Neuronal stem cell (in vitro differentiated cells): ENCODE measurements around the gene FASTKD1.
A peak's percentile ranks its signal among the peaks of the same experiment; 100 is the strongest.
"Not testable (repeated sequence)": the region's sequence is repeated elsewhere in the genome, so short reads cannot be mapped to it uniquely, and the experiment has no call there.

Experiments
- DNase-seq: peaks from one replicate; pipeline ENCODE4 v3.0.0-alpha.2; 2013; ENCODE audit warnings: low spot score
- H2AFZ ChIP-seq: one replicate; pipeline ENCODE4 v1.6.1; 2013; ENCODE audit warnings: mild to moderate bottlenecking, low read length, inconsistent platforms
- H2AK5ac ChIP-seq: 2 replicates; pipeline ENCODE4 v1.6.1; 2013; ENCODE audit warnings: low read depth, mild to moderate bottlenecking, inconsistent platforms, low read length, moderate library complexity, mixed read lengths
- H2BK120ac ChIP-seq: 2 replicates; pipeline ENCODE4 v1.6.1; 2013; ENCODE audit warnings: low read depth, mild to moderate bottlenecking, inconsistent platforms, low read length, moderate library complexity, mixed read lengths
- H2BK12ac ChIP-seq: one replicate; pipeline ENCODE4 v1.6.1; 2013; ENCODE audit warnings: low read length, inconsistent platforms
- H2BK15ac ChIP-seq: 2 replicates; pipeline ENCODE4 v1.6.1; 2013; ENCODE audit warnings: mild to moderate bottlenecking, low read length, inconsistent platforms, mixed read lengths
- H2BK5ac ChIP-seq: one replicate; pipeline ENCODE4 v1.6.1; 2013; ENCODE audit warnings: inconsistent platforms, mild to moderate bottlenecking, low read length, moderate library complexity
- H3K14ac ChIP-seq: one replicate; pipeline ENCODE4 v1.6.1; 2013; ENCODE audit warnings: low read length, inconsistent platforms
- H3K18ac ChIP-seq: 2 replicates; pipeline ENCODE4 v1.6.1; 2013; ENCODE audit warnings: low read length, inconsistent platforms
- H3K23ac ChIP-seq: 2 replicates; pipeline ENCODE4 v1.6.1; 2013; ENCODE audit warnings: low read depth, mild to moderate bottlenecking, mixed read lengths, low read length, inconsistent platforms; ENCODE audit not compliant: poor library complexity
- H3K27ac ChIP-seq: replicated peaks from 3 replicates; pipeline ENCODE4 v1.5.1; 2013; ENCODE audit warnings: low read length, inconsistent platforms
- H3K27me3 ChIP-seq, 3 experiments: 2 replicates each; pipeline ENCODE4 v1.6.1; 2013; ENCODE audit warnings: low read length in 3 of 3, mild to moderate bottlenecking in 2 of 3, inconsistent platforms in 1 of 3, low read depth in 1 of 3, mixed read lengths in 1 of 3, moderate library complexity in 1 of 3; ENCODE audit not compliant: control insufficient read depth in 3 of 3, insufficient read depth in 3 of 3
- H3K36me3 ChIP-seq, 2 donors: replicated peaks in 1 of 2; 2 replicates each; pipeline ENCODE4 v1.6.1; 2013; ENCODE audit warnings: low read length in 2 of 2; ENCODE audit not compliant: control insufficient read depth in 2 of 2, insufficient read depth in 2 of 2
- H3K4ac ChIP-seq: 2 replicates; pipeline ENCODE4 v1.6.1; 2013; ENCODE audit warnings: inconsistent platforms, mild to moderate bottlenecking, low read length, moderate library complexity
- H3K4me1 ChIP-seq, 2 donors: 1 replicate in 1 of 2; 2 replicates in 1 of 2; pipeline ENCODE4 v1.6.1; 2013; ENCODE audit warnings: low read length in 2 of 2, low read depth in 1 of 2; ENCODE audit not compliant: control insufficient read depth in 2 of 2, insufficient read depth in 1 of 2
- H3K4me2 ChIP-seq: one replicate; pipeline ENCODE4 v1.6.1; 2013; ENCODE audit warnings: mild to moderate bottlenecking, low read length, inconsistent platforms; ENCODE audit not compliant: insufficient read depth, poor library complexity, severe bottlenecking
- H3K4me3 ChIP-seq, 2 donors: 2 replicates each; pipeline ENCODE4 v1.5.1; 2013; ENCODE audit warnings: low read length in 2 of 2, mild to moderate bottlenecking in 2 of 2, inconsistent platforms in 1 of 2, moderate library complexity in 1 of 2
- H3K79me1 ChIP-seq: one replicate; pipeline ENCODE4 v1.6.1; 2013; ENCODE audit warnings: low read depth, mild to moderate bottlenecking, inconsistent platforms, low read length, moderate library complexity
- H3K9ac ChIP-seq: one replicate; pipeline ENCODE4 v1.6.1; 2013; ENCODE audit warnings: mild to moderate bottlenecking, low read depth, low read length, inconsistent platforms; ENCODE audit not compliant: poor library complexity
- H3K9me3 ChIP-seq, 2 donors: replicated peaks in 1 of 2; 2 replicates each; pipeline versions ENCODE3 to v1.6.1; 2013; ENCODE audit warnings: low read length in 2 of 2, mild to moderate bottlenecking in 2 of 2, inconsistent platforms in 1 of 2, low read depth in 1 of 2, mixed read lengths in 1 of 2, moderate library complexity in 1 of 2; ENCODE audit not compliant: control insufficient read depth in 2 of 2, insufficient read depth in 1 of 2
- H4K8ac ChIP-seq: one replicate; pipeline ENCODE4 v1.6.1; 2013; ENCODE audit warnings: low read depth, mild to moderate bottlenecking, inconsistent platforms, low read length, moderate library complexity
- H4K91ac ChIP-seq: one replicate; pipeline ENCODE4 v1.6.1; 2013; ENCODE audit warnings: low read length, low read depth, mild to moderate bottlenecking, inconsistent platforms; ENCODE audit not compliant: poor library complexity
- WGBS, 2 donors: extraction: QIAGEN DNeasy Blood & Tissue Kit; methylation state at CpG; one replicate each; pipeline ENCODE4 v1.1.7; 2013; ENCODE audit warnings: missing lambda C conversion rate in 2 of 2, mixed read lengths in 1 of 2; ENCODE audit not compliant: insufficient read length in 2 of 2, insufficient replicate concordance in 1 of 2; ENCODE audit errors: extremely low coverage in 2 of 2; 5-methylcytosine and 5-hydroxymethylcytosine counted together

Gene FASTKD1

GRCh38 chr2:169575264-169575663, 1.6 kb upstream of the FASTKD1 start:
- DNase-seq, H3K4me1 ChIP-seq, H2BK12ac ChIP-seq, H3K9me3 ChIP-seq, H3K18ac ChIP-seq, H2BK5ac ChIP-seq, H3K27me3 ChIP-seq, H3K36me3 ChIP-seq, H2BK15ac ChIP-seq, H3K23ac ChIP-seq, H4K8ac ChIP-seq, H3K4me3 ChIP-seq, H3K4ac ChIP-seq, H4K91ac ChIP-seq, H2AFZ ChIP-seq, H3K14ac ChIP-seq, H3K27ac ChIP-seq, H3K4me2 ChIP-seq, H3K79me1 ChIP-seq, H3K9ac ChIP-seq, H2BK120ac ChIP-seq, H2AK5ac ChIP-seq: not testable (repeated sequence)
- WGBS, 2 donors = no CpG with 5 or more reads among the region's 36 CpGs

DNA sequence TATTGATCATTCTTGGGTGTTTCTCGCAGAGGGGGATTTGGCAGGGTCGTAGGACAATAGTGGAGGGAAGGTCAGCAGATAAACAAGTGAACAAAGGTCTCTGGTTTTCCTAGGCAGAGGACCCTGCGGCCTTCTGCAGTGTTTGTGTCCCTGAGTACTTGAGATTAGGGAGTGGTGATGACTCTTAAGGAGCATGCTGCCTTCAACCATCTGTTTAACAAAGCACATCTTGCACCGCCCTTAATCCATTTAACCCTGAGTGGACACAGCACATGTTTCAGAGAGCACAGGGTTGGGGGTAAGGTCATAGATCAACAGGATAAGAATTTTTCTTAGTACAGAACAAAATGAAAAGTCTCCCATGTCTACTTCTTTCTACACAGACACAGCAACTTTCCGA, 874 bp upstream of the FASTKD1 start:
- H2BK12ac ChIP-seq, H3K4me3 ChIP-seq, H3K4me2 ChIP-seq, H3K27ac ChIP-seq, H2BK15ac ChIP-seq, H3K27me3 ChIP-seq, H4K8ac ChIP-seq, H3K9me3 ChIP-seq, H2BK5ac ChIP-seq, H3K14ac ChIP-seq, DNase-seq, H2AFZ ChIP-seq, H2BK120ac ChIP-seq, H3K79me1 ChIP-seq, H3K4ac ChIP-seq, H4K91ac ChIP-seq, H3K18ac ChIP-seq, H3K23ac ChIP-seq, H3K36me3 ChIP-seq, H3K9ac ChIP-seq, H2AK5ac ChIP-seq, H3K4me1 ChIP-seq: not testable (repeated sequence)
- WGBS, 2 donors = 100% methylated on average over 1 of the region's 5 CpGs; no CpG with 5 or more reads in 1 of the 2 donors

DNA sequence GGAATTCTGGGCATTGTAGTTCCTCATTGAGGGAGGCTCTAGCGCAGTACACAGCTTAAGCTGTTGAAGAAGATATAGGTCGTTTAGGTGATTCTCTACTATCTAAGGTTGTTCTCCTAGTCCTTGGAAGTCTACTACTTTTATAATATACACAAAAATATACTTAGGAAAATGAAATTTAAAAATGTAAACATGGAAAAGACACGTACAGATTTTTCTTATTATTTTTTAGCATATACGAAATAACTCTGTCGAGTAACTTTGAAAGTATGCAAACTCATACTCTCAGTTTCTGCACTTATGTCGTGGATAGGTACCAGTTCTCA, 272 bp upstream of the FASTKD1 start:
- H3K4me2 ChIP-seq = no peak overlapping the region
- no peak overlapping the region for H2BK120ac ChIP-seq
- no peak overlapping the region for H3K18ac ChIP-seq
- no peak overlapping the region for H2AK5ac ChIP-seq
- peak overlapping the region; percentile 30 for H3K23ac ChIP-seq
- peak overlapping the region; percentile 93 for H2AFZ ChIP-seq
- no peak overlapping the region for H3K4ac ChIP-seq
- H3K14ac ChIP-seq = no peak overlapping the region
- H3K4me1 ChIP-seq = peaks cover 0 to 5% of the 10 kb centered on the region in 2 donors
- H3K27ac ChIP-seq = no peak overlapping the region
- no peak for DNase-seq
- H3K9ac ChIP-seq = no peak overlapping the region
- H3K9me3 ChIP-seq = no peaks in the 10 kb centered on the region
- H2BK5ac ChIP-seq = no peak overlapping the region
- no peak overlapping the region for H2BK12ac ChIP-seq
- no CpG with 5 or more reads among the region's 6 CpGs for WGBS, 2 donors
- H2BK15ac ChIP-seq = no peak overlapping the region
- no peaks in the 10 kb centered on the region for H3K27me3 ChIP-seq
- no peaks in the 10 kb centered on the region for H3K36me3 ChIP-seq
- H4K8ac ChIP-seq = no peak overlapping the region
- H4K91ac ChIP-seq = no peak overlapping the region
- H3K4me3 ChIP-seq = peak overlapping the region in 1 of 2 donors; percentile 64
- H3K79me1 ChIP-seq = peaks cover 3% of the 10 kb centered on the region

DNA sequence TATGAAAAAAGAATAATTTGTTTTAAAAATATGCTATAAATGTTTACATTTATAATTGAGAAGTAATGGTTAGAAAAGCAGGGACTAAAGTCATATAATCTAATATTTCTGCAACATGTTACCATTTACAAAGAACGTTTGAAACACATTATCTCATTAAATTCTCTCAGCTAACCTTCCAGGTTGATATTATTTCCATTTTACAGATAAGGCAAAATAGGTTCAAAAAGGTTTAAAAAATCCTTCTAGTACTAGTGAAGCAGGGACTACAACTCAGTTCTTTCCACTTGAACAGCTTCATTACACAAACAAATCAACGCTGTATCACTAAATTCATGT, 875 bp downstream of the FASTKD1 start:
- peaks cover 0 to 5% of the 10 kb centered on the region in 2 donors for H3K4me1 ChIP-seq

More for the DNA sequence above, 875 bp downstream of the FASTKD1 start:
- Histone ChIP-seq H3K4me2 (peak overlapping the region; percentile 64), H3K9ac (no peak overlapping the region), H3K18ac (no peak overlapping the region), H3K27me3 (no peaks in the 10 kb centered on the region), H4K91ac (no peak overlapping the region), H3K9me3 (no peaks in the 10 kb centered on the region), H2BK12ac (no peak overlapping the region), H2BK120ac (no peak overlapping the region), H3K36me3 (no peaks in the 10 kb centered on the region), H2AK5ac (no peak overlapping the region), H3K23ac (no peak overlapping the region), H3K4ac (no peak overlapping the region), H2BK15ac (no peak overlapping the region), H3K4me3 (peak overlapping the region; percentile 64 to 85), H3K14ac (no peak overlapping the region), H3K79me1 (peaks cover 3% of the 10 kb centered on the region), H2AFZ (peak overlapping the region; percentile 93), H3K27ac (no peak overlapping the region), H4K8ac (no peak overlapping the region), H2BK5ac (no peak overlapping the region)
- DNase-seq = no peak
- WGBS, 2 donors = no CpG with 5 or more reads among the region's 2 CpGs
